ENCODE measurements around the gene SHISA2.

DNA sequence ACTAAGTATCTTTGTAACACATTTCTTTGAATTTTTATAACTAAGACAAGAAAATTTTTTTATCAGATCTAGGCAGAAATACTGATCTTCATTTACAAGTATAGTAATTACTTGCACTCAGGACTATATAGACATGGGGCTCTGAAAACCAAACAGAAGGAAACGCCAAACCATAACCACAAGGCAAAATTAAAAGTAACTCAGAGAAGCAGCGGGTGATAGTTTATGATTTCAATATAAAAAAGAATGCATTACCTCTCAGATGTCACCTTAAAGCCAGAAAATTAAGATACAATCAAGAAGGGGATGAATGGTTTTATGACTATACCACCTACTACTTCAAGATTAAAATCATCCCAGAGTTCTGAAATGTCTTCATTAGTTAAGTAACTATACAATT is 6.7 kb downstream of the SHISA2 start:
- TF ChIP-seq, protein P1, sequence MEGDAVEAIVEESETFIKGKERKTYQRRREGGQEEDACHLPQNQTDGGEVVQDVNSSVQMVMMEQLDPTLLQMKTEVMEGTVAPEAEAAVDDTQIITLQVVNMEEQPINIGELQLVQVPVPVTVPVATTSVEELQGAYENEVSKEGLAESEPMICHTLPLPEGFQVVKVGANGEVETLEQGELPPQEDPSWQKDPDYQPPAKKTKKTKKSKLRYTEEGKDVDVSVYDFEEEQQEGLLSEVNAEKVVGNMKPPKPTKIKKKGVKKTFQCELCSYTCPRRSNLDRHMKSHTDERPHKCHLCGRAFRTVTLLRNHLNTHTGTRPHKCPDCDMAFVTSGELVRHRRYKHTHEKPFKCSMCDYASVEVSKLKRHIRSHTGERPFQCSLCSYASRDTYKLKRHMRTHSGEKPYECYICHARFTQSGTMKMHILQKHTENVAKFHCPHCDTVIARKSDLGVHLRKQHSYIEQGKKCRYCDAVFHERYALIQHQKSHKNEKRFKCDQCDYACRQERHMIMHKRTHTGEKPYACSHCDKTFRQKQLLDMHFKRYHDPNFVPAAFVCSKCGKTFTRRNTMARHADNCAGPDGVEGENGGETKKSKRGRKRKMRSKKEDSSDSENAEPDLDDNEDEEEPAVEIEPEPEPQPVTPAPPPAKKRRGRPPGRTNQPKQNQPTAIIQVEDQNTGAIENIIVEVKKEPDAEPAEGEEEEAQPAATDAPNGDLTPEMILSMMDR (conservative IDR thresholded peaks at IDR 0.05; ENCODE audit: low read length), result no peak
- peak; percentile 57; the same call in 1 of the 2 replicates for TF ChIP-seq EZH2phosphoT487 (IDR thresholded peaks at IDR 0.05; ENCODE audit: borderline replicate concordance)
